Measurements from ENCODE around the gene FBXL15. TPM values are rescaled to one million over a fixed set of nuclear protein-coding genes. Genes with fewer than 3 reads are reported as not detected.

Gene FBXL15
- polyA plus RNA-seq (2013): 6.1 and 6.6 TPM in 2 replicates

GRCh38 chr10:102420714-102421506 lies at the start of gene FBXL15:
Gene FBXL15 (plus strand): TSS chr10:102420836. CDS start chr10:102421130, 294 bp downstream.
- H3K36me3 ChIP-seq (ENCODE audit: control insufficient read depth in 1 of 2, insufficient read depth in 2 of 2, low read length in 2 of 2): peaks cover 17 to 24% of the 10 kb centered on the region in 2 experiments
- peak within 1 kb of the TSS; percentile 87 for H3K27ac ChIP-seq (ENCODE audit: low read depth, low read length)
- peaks cover 16 to 27% of the 10 kb centered on the region in 2 experiments for H3K4me1 ChIP-seq (ENCODE audit: control insufficient read depth in 1 of 2, insufficient read depth in 2 of 2, low read length in 2 of 2)
- peak within 1 kb of the TSS; percentile 97 for H4K8ac ChIP-seq (ENCODE audit: low read depth, low read length)
- peaks cover 8% of the 10 kb centered on the region for H3K79me1 ChIP-seq (ENCODE audit: low read length)
- H4K12ac ChIP-seq (ENCODE audit: low read depth, low read length): peak within 1 kb of the TSS; percentile 81
- H3K23ac ChIP-seq (ENCODE audit: low read length): no peak within 1 kb of the TSS
- DNase-seq: peak; percentile 93 to 99
- H3K4ac ChIP-seq (ENCODE audit: low read depth, low read length): peak within 1 kb of the TSS; percentile 42
- peak within 1 kb of the TSS; percentile 92 for H4K91ac ChIP-seq (ENCODE audit: low read depth, low read length)
- peak within 1 kb of the TSS; percentile 87 for H2AFZ ChIP-seq (ENCODE audit: insufficient read depth, low read length, poor library complexity)
- H2BK5ac ChIP-seq (ENCODE audit: low read depth, low read length, poor library complexity): peak within 1 kb of the TSS; percentile 90
- peaks cover 7% of the 10 kb centered on the region for H3K27me3 ChIP-seq (ENCODE audit: insufficient read depth, low read length)
- H2AK5ac ChIP-seq (ENCODE audit: low read length): no peak within 1 kb of the TSS
- peak within 1 kb of the TSS; percentile 92 for H2BK120ac ChIP-seq (ENCODE audit: insufficient read depth, low read length, poor library complexity)
- H3K79me2 ChIP-seq (ENCODE audit: control insufficient read depth, insufficient read depth, low read length, poor library complexity): peaks cover 4% of the 10 kb centered on the region
- peak within 1 kb of the TSS; percentile 96 for H3K18ac ChIP-seq (ENCODE audit: low read length)
- peak within 1 kb of the TSS; percentile 95 for H3K14ac ChIP-seq (ENCODE audit: low read length)
- H3K4me3 ChIP-seq (ENCODE audit: low read depth, low read length): peak within 1 kb of the TSS; percentile 80
- no peaks in the 10 kb centered on the region for H3K9me3 ChIP-seq (ENCODE audit: insufficient read depth, low read depth, low read length)
- WGBS (ENCODE audit: extremely low coverage, insufficient coverage, insufficient read length): no CpG with 5 or more reads among the region's 66 CpGs
- H3K4me2 ChIP-seq (ENCODE audit: low read length): peak within 1 kb of the TSS; percentile 88
- H3K9ac ChIP-seq (ENCODE audit: low read length): peak within 1 kb of the TSS; percentile 79
- H2BK12ac ChIP-seq (ENCODE audit: low read length): peak within 1 kb of the TSS; percentile 54

- Histone ChIP-seq H3K9ac (ENCODE audit: low read length) (no peak overlapping the region), H2BK12ac (ENCODE audit: low read length) (no peak overlapping the region), H2AFZ (ENCODE audit: insufficient read depth, low read length, poor library complexity) (no peak overlapping the region), H2BK5ac (ENCODE audit: low read depth, low read length, poor library complexity) (no peak overlapping the region), H3K18ac (ENCODE audit: low read length) (no peak overlapping the region), H4K91ac (ENCODE audit: low read depth, low read length) (no peak overlapping the region), H3K4me1 (ENCODE audit: control insufficient read depth in 1 of 2, insufficient read depth in 2 of 2, low read length in 2 of 2) (peaks cover 10 to 14% of the 10 kb centered on the region in 2 experiments), H3K27ac (ENCODE audit: low read depth, low read length) (no peak overlapping the region), H2BK120ac (ENCODE audit: insufficient read depth, low read length, poor library complexity) (no peak overlapping the region), H3K79me1 (ENCODE audit: low read length) (no peaks in the 10 kb centered on the region), H3K9me3 (ENCODE audit: insufficient read depth, low read depth, low read length) (no peaks in the 10 kb centered on the region), H4K8ac (ENCODE audit: low read depth, low read length) (no peak overlapping the region), H3K14ac (ENCODE audit: low read length) (no peak overlapping the region), H2AK5ac (ENCODE audit: low read length) (no peak overlapping the region), H3K27me3 (ENCODE audit: insufficient read depth, low read length) (no peaks in the 10 kb centered on the region), H3K79me2 (ENCODE audit: control insufficient read depth, insufficient read depth, low read length, poor library complexity) (no peaks in the 10 kb centered on the region), H3K4me2 (ENCODE audit: low read length) (no peak overlapping the region), H3K4me3 (ENCODE audit: low read depth, low read length) (no peak overlapping the region), H3K4ac (ENCODE audit: low read depth, low read length) (no peak overlapping the region), H3K23ac (ENCODE audit: low read length) (no peak overlapping the region), H4K12ac (ENCODE audit: low read depth, low read length) (no peak overlapping the region), H3K36me3 (ENCODE audit: control insufficient read depth in 1 of 2, insufficient read depth in 2 of 2, low read length in 2 of 2) (peaks cover 57 to 72% of the 10 kb centered on the region in 2 experiments)
- WGBS (ENCODE audit: extremely low coverage, insufficient coverage, insufficient read length): no CpG with 5 or more reads among the region's 2 CpGs
- DNase-seq: no peak
Observed at GRCh38 chr10:102371295-102371694, 49.3 kb upstream of the FBXL15 start.

- H3K23ac ChIP-seq (ENCODE audit: low read length): no peak overlapping the region
- H2BK120ac ChIP-seq (ENCODE audit: insufficient read depth, low read length, poor library complexity): no peak overlapping the region
- no peak overlapping the region for H4K8ac ChIP-seq (ENCODE audit: low read depth, low read length)
- H2AFZ ChIP-seq (ENCODE audit: insufficient read depth, low read length, poor library complexity): no peak overlapping the region
- H3K9me3 ChIP-seq (ENCODE audit: insufficient read depth, low read depth, low read length): no peaks in the 10 kb centered on the region
- no peak overlapping the region for H3K4me2 ChIP-seq (ENCODE audit: low read length)
- no peak overlapping the region for H3K4ac ChIP-seq (ENCODE audit: low read depth, low read length)
- WGBS (ENCODE audit: extremely low coverage, insufficient coverage, insufficient read length): no CpG with 5 or more reads among the region's 7 CpGs
- H2BK5ac ChIP-seq (ENCODE audit: low read depth, low read length, poor library complexity): no peak overlapping the region
- no peak overlapping the region for H3K4me3 ChIP-seq (ENCODE audit: low read depth, low read length)
- no peak overlapping the region for H4K12ac ChIP-seq (ENCODE audit: low read depth, low read length)
- no peaks in the 10 kb centered on the region for H3K79me2 ChIP-seq (ENCODE audit: control insufficient read depth, insufficient read depth, low read length, poor library complexity)
- H3K27me3 ChIP-seq (ENCODE audit: insufficient read depth, low read length): no peaks in the 10 kb centered on the region
- no peaks in the 10 kb centered on the region for H3K4me1 ChIP-seq (ENCODE audit: control insufficient read depth in 1 of 2, insufficient read depth in 2 of 2, low read length in 2 of 2)
- H3K14ac ChIP-seq (ENCODE audit: low read length): no peak overlapping the region
- H2AK5ac ChIP-seq (ENCODE audit: low read length): no peak overlapping the region
- H3K79me1 ChIP-seq (ENCODE audit: low read length): no peaks in the 10 kb centered on the region
- DNase-seq: no peak
- H2BK12ac ChIP-seq (ENCODE audit: low read length): no peak overlapping the region
- no peak overlapping the region for H3K27ac ChIP-seq (ENCODE audit: low read depth, low read length)
- no peak overlapping the region for H3K18ac ChIP-seq (ENCODE audit: low read length)
- H4K91ac ChIP-seq (ENCODE audit: low read depth, low read length): no peak overlapping the region
- no peak overlapping the region for H3K9ac ChIP-seq (ENCODE audit: low read length)
- peaks cover 58 to 64% of the 10 kb centered on the region in 2 experiments for H3K36me3 ChIP-seq (ENCODE audit: control insufficient read depth in 1 of 2, insufficient read depth in 2 of 2, low read length in 2 of 2)
Observed at GRCh38 chr10:102375250-102375649, 45.4 kb upstream of the FBXL15 start.

- H3K4me3 ChIP-seq (ENCODE audit: low read depth, low read length): no peak overlapping the region
- H2BK12ac ChIP-seq (ENCODE audit: low read length): no peak overlapping the region
- no peak overlapping the region for H2AFZ ChIP-seq (ENCODE audit: insufficient read depth, low read length, poor library complexity)
- no peaks in the 10 kb centered on the region for H3K79me2 ChIP-seq (ENCODE audit: control insufficient read depth, insufficient read depth, low read length, poor library complexity)
- H2BK120ac ChIP-seq (ENCODE audit: insufficient read depth, low read length, poor library complexity): no peak overlapping the region
- H3K27me3 ChIP-seq (ENCODE audit: insufficient read depth, low read length): no peaks in the 10 kb centered on the region
- no peak overlapping the region for H3K27ac ChIP-seq (ENCODE audit: low read depth, low read length)
- H4K91ac ChIP-seq (ENCODE audit: low read depth, low read length): no peak overlapping the region
- no peaks in the 10 kb centered on the region for H3K4me1 ChIP-seq (ENCODE audit: control insufficient read depth in 1 of 2, insufficient read depth in 2 of 2, low read length in 2 of 2)
- H2AK5ac ChIP-seq (ENCODE audit: low read length): no peak overlapping the region
- H3K14ac ChIP-seq (ENCODE audit: low read length): no peak overlapping the region
- no peak overlapping the region for H3K4me2 ChIP-seq (ENCODE audit: low read length)
- H3K18ac ChIP-seq (ENCODE audit: low read length): no peak overlapping the region
- H2BK5ac ChIP-seq (ENCODE audit: low read depth, low read length, poor library complexity): no peak overlapping the region
- no CpG with 5 or more reads among the region's 2 CpGs for WGBS (ENCODE audit: extremely low coverage, insufficient coverage, insufficient read length)
- no peak overlapping the region for H4K12ac ChIP-seq (ENCODE audit: low read depth, low read length)
- no peak overlapping the region for H4K8ac ChIP-seq (ENCODE audit: low read depth, low read length)
- H3K23ac ChIP-seq (ENCODE audit: low read length): no peak overlapping the region
- H3K36me3 ChIP-seq (ENCODE audit: control insufficient read depth in 1 of 2, insufficient read depth in 2 of 2, low read length in 2 of 2): peaks cover 58 to 64% of the 10 kb centered on the region in 2 experiments
- no peak overlapping the region for H3K4ac ChIP-seq (ENCODE audit: low read depth, low read length)
- no peak overlapping the region for H3K9ac ChIP-seq (ENCODE audit: low read length)
- DNase-seq: no peak
- no peaks in the 10 kb centered on the region for H3K9me3 ChIP-seq (ENCODE audit: insufficient read depth, low read depth, low read length)
- no peaks in the 10 kb centered on the region for H3K79me1 ChIP-seq (ENCODE audit: low read length)
Observed at GRCh38 chr10:102375867-102376266, 44.8 kb upstream of the FBXL15 start.

Measured in trophoblast cell (in vitro differentiated cells and primary cell).